Activated CD8-positive, alpha-beta memory T cell treated with anti-CD3 and anti-CD28 coated beads, Interleukin-2, amount 50 U/mL, for 4 hours (primary cell): ENCODE data around the gene ITCH.
"Not testable (repeated sequence)": the region's sequence is repeated elsewhere in the genome, so short reads cannot be mapped to it uniquely, and the experiment has no call there.

Experiments
- DNase-seq: peaks from one replicate; pipeline ENCODE4 v3.0.0-alpha.2; 2020

Gene ITCH

GRCh38 chr20:34421766-34422466, 58.8 kb downstream of the ITCH start:
- DNase-seq, result no peak

GRCh38 chr20:34425032-34425690, 62.1 kb downstream of the ITCH start:
- DNase-seq, result not testable (repeated sequence)

- DNase-seq, result no peak
Observed at GRCh38 chr20:34426026-34426425, 63.0 kb downstream of the ITCH start.

DNA sequence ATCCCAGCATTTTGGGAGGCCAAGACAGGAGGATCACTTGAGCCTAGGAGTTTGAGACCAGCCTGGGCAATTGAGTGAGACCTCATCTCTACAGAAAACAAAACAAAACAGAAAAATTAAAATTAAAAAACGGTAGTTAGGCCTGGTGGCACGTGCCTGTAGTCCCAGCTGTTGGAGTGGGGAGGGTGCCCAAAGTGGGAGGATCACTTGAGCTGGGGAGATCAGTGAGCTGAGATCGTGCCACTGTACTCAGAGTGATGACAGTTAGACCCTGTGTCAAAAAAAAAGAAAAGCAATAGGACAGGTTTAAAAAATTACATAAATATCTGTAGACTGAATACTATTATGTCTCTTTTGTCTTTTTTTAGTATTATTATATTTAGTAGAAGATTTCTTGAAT, 64.3 kb downstream of the ITCH start:
- no peak for DNase-seq

GRCh38 chr20:34427784-34428183, 64.7 kb downstream of the ITCH start:
- no peak for DNase-seq

GRCh38 chr20:34431168-34431567, 68.1 kb downstream of the ITCH start:
- DNase-seq, result no peak

DNA sequence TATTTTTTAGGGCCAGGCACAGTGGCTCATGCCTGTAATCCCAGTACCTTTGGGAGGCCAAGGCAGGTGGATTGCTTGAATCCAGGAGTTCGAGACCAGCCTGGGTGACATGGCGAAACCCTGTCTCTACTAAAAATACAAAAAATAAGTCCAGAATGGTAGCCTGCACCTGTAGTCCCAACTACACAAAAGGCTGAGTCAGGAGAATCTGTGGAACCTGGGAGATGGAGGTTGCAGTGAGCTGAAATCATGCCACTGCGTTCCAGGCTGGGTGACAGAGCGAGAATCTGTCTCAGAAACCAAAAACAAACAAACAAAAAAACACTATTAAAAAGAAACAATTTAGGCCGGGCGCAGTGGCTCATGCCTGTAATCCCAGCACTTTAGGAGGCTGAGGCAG, 69.6 kb downstream of the ITCH start:
- not testable (repeated sequence) for DNase-seq

GRCh38 chr20:34433391-34433790, 70.3 kb downstream of the ITCH start:
- no peak for DNase-seq

GRCh38 chr20:34435589-34435988, 72.5 kb downstream of the ITCH start:
- no peak for DNase-seq

- no peak for DNase-seq
Observed at GRCh38 chr20:34437330-34437986, 74.4 kb downstream of the ITCH start.

DNA sequence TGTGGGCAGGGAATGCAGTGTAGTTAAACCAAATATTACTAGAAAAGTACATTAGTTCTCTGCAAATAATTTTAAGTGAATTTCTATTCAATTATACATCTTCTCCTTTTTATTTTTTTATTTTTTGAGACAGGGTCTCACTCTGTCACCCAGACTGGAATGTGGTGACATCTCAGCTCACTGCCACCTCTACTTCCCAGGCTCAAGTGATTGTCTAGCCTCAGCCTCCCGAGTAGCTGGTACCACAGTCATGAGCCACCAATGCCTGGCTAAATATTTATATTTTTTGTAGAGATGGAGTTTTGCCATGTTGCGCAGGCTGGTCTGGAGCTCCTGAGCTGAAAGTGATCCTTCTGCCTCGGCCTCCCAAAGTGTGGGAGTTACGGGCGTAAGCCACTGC, 76.1 kb downstream of the ITCH start:
- DNase-seq, result no peak

DNA sequence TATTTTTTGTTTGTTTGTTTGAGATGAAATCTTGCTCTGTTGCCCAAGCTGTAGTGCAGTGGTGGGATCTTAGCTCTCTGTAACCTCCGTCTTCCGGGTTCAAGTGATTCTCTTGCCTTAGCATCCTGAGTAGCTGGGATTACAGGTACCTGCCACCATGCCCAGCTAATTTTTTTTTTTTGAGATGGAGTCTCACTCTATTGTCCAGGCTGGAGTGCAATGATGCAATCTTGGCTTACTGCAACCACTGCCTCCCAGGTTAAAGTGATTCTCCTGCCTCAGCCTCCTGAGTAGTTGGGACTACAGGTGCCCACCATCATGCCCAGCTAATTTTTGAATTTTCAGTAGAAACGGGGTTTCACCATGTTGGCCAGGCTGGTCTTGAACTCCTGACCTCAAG, 78.3 kb downstream of the ITCH start:
- not testable (repeated sequence) for DNase-seq

DNA sequence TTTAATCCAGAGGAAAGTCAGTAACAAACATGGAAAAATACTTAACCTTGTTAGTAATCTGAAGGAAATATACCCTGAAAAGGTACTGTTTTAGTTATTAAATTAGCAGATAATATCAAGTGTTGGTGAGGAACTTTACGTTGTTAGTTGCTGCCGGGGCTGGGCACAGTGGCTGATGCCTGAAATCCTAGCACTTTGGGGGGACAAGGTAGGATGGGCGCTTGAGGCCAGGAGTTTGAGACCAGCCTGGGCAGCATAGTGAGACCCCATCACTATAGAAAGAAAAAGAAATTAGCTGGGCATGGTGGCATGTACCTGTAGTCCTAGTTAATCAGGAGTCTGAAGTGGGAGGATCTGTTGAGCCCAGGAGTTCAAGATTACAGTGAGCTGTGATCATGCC, 80.5 kb downstream of the ITCH start:
- DNase-seq, result no peak

DNA sequence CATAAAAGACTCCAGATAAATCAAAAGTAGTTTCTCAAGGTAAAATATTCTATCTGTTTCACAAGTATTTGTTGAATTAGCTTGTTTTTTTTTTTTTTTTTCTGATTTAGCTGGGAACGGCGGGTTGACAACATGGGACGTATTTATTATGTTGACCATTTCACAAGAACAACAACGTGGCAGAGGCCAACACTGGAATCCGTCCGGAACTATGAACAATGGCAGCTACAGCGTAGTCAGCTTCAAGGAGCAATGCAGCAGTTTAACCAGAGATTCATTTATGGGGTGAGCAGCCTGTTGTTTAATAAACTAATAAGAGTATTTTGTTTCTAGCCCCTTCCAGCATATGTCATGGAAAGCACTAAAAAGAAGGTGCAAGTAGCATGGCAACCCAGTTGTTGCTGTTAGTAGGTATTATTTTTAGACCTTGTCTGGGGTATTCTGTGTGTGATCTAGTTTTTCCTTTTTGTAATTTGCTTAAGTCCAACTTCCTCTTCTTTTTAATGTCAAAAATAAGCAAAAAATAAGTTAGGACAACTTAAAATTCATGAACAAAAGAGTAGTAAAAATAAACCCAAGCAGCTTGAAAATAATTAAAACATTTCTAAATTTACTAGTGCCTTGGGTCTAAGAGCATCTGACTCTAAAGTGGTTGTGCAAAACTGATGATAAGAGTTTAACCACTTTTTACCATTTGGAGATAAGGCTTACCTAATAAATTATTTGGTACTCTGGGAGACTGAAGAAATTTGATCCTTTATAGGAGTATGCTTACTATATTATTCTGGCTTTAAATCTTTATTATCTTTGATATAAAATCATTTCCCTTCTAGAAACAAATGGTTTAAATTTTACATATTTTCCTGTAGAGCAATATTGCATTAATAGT, 82.3 kb downstream of the ITCH start:
- no peak for DNase-seq

DNA sequence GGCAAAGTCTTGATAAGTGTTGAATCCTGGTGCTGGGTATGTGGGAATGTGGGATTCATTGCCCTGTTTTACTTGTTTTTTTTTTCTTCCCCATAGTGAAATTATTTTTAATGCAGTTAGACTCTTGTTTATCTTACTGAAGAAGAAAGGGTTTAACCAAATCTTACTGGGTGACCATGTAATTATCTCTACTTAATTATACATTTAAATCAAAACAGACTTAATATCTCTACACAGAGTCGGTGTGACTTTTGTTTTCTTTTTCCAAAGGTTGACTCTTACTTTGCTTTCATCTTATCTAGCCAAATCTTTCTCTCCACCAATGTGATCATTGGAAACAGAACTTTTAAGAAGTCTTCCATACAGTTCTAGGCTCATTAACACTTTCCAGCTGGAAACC, 85.4 kb downstream of the ITCH start:
- DNase-seq, result no peak

DNA sequence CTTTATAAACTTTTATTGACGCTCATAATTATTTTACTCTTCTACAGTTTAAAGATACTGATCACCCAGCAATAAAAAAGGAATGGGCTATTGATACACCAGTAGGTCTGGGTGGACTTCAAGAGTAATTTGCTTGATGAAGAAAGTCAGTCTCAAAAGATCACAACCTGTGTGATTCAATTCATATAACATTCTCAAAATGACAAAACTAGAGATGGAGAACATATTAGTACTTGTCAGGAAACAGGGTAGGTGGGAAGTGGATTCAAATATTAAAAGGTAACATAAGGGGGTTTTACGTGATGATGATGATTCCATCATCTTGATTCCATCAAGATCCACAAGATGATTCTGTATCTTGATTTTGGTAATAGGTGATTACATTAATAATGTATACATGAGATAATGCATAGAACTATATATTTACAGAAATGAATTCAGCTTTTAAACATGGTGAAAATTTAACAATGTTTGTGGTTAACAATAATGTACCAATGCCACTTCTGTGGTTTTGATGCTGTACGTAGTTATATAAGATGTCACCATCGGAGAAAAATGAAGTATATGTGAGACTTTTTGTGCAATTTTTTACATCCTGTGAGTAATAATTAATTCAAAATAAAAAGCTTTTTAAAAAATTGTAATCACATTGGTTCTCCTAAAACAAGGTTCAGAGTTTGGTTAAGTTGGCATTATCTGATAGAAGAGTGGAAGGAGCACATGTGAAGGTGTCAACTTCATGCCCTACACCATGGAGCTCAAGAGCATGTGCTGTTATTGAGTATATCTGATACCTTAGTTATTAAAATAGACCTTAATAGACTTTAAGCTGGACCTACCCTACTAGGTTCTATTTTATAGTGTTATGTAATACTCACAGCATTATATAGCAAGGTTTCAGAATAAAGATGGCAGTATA, 86.9 kb downstream of the ITCH start:
- DNase-seq, result no peak

GRCh38 chr20:34452281-34452982, 89.4 kb downstream of the ITCH start:
- DNase-seq, result no peak

GRCh38 chr20:34458631-34459030, 95.6 kb downstream of the ITCH start:
- no peak for DNase-seq

- DNase-seq, result no peak
Observed at GRCh38 chr20:34459209-34459897, 96.3 kb downstream of the ITCH start.

- no peak for DNase-seq
Observed at GRCh38 chr20:34461779-34462087, 98.7 kb downstream of the ITCH start.

DNA sequence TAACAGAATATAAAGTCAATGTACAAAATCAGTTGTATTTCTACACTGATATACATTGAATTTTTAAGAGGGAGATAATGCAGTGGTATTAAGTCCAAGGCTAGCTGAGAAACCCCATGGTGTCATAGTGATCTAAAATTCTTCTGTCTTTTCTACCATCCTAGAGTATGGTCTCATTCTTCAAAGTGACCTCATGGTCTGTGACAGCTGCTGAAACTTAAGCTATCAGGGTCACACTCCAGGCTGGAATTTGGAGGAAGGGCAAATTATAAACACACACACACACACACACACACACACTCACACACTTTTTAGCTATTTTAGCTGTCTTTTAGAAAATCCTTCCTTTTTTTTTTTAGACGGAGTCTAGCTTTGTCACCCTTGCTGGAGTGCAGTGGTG, 105.9 kb downstream of the ITCH start:
- DNase-seq, result no peak
